ENCODE measurements around the gene MAPK10.

- TF ChIP-seq CTCF (conservative IDR thresholded peaks at IDR 0.05; ENCODE audit: low read length) = no peak
- TF ChIP-seq EZH2phosphoT487 (IDR thresholded peaks at IDR 0.05; ENCODE audit: borderline replicate concordance, low read depth, low read length) = no peak
Observed at GRCh38 chr4:86271057-86271456, 88.8 kb downstream of the MAPK10 start.
